Sigmoid colon (tissue), 4 donors: ENCODE results near the gene DNAH5.

Experiments
- CTCF ChIP-seq, 4 experiments: fragments of 450-650 bp in 3 of 4; fragments of 200-600 bp in 1 of 4; IDR thresholded peaks; one replicate each; pipeline ENCODE4 v1.5.1; 2016 to 2019; ENCODE audit warnings: antibody characterized with exemption in 4 of 4, mild to moderate bottlenecking in 3 of 4, moderate library complexity in 2 of 4
- EP300 ChIP-seq, 4 donors: sonication (generic); formaldehyde crosslinking; IDR thresholded peaks; one replicate each; pipeline ENCODE4 v1.6.1; 2017; ENCODE audit warnings: antibody characterized with exemption in 4 of 4
- POLR2AphosphoS5 ChIP-seq, 4 donors: sonication (generic); formaldehyde crosslinking; IDR thresholded peaks; one replicate each; pipeline ENCODE4 v1.6.1; 2017; ENCODE audit warnings: antibody characterized with exemption in 4 of 4

GRCh38 chr5:13932011-13932410 lies 12.5 kb downstream of the DNAH5 start:
- no peak for TF ChIP-seq EP300 (IDR thresholded peaks at IDR 0.05)
- TF ChIP-seq CTCF (IDR thresholded peaks at IDR 0.05), result no peak
- TF ChIP-seq POLR2AphosphoS5 (IDR thresholded peaks at IDR 0.05), result no peak
